Hepatocyte (in vitro differentiated cells): ENCODE results near the gene SLC16A2. TPM values are rescaled to one million over a fixed set of nuclear protein-coding genes. Genes with fewer than 3 reads are reported as not detected.

Experiments used
- DNase-seq: peaks from one replicate; pipeline ENCODE4 v3.0.0-alpha.2; 2016; ENCODE audit warnings: low spot score
- H2AFZ ChIP-seq: fragments of 200-600 bp; sonication (generic); 2 replicates; pipeline ENCODE4 v1.6.0; 2016; ENCODE audit warnings: antibody characterized with exemption, mild to moderate bottlenecking
- H3K27ac ChIP-seq: fragments of 200-600 bp; sonication (generic); 2 replicates; pipeline ENCODE4 v1.5.1; 2016; ENCODE audit warnings: mild to moderate bottlenecking
- H3K27me3 ChIP-seq: fragments of 200-600 bp; sonication (generic); 2 replicates; pipeline ENCODE4 v1.6.1; 2016
- H3K36me3 ChIP-seq: fragments of 200-600 bp; sonication (generic); replicated peaks from 2 replicates; pipeline ENCODE4 v1.5.1; 2016; ENCODE audit warnings: low read depth; ENCODE audit not compliant: insufficient read depth
- H3K4me1 ChIP-seq: fragments of 200-600 bp; sonication (generic); 2 replicates; pipeline ENCODE4 v1.5.1; 2016; ENCODE audit warnings: mild to moderate bottlenecking, moderate library complexity; ENCODE audit not compliant: insufficient read depth
- H3K4me2 ChIP-seq: fragments of 200-600 bp; sonication (generic); 2 replicates; pipeline ENCODE4 v1.6.0; 2016
- H3K4me3 ChIP-seq: fragments of 200-600 bp; sonication (generic); 2 replicates; pipeline ENCODE4 v1.5.1; 2016; ENCODE audit warnings: mild to moderate bottlenecking
- H3K79me2 ChIP-seq: fragments of 200-600 bp; sonication (generic); 2 replicates; pipeline ENCODE4 v1.6.0; 2017; ENCODE audit warnings: mild to moderate bottlenecking
- H3K9me2 ChIP-seq: fragments of 200-600 bp; sonication (generic); replicated peaks from 2 replicates; pipeline ENCODE4 v1.6.0; 2017; ENCODE audit warnings: mild to moderate bottlenecking; ENCODE audit not compliant: insufficient read depth
- H3K9me3 ChIP-seq: fragments of 200-600 bp; sonication (generic); 2 replicates; pipeline ENCODE4 v1.5.1; 2016; ENCODE audit warnings: low read depth, mild to moderate bottlenecking
- H4K20me1 ChIP-seq: fragments of 200-600 bp; sonication (generic); 2 replicates; pipeline ENCODE4 v1.6.0; 2016; ENCODE audit warnings: mild to moderate bottlenecking; ENCODE audit not compliant: insufficient read depth, poor library complexity, severe bottlenecking
- CTCF ChIP-seq: fragments of 200-600 bp; sonication (generic); IDR thresholded peaks from 2 replicates; pipeline ENCODE4 v1.5.1; 2016; ENCODE audit warnings: antibody characterized with exemption, mild to moderate bottlenecking; ENCODE audit not compliant: poor library complexity
- EZH2 ChIP-seq: fragments of 200-600 bp; sonication (generic); IDR thresholded peaks from 2 replicates; pipeline ENCODE4 v1.6.1; 2016; ENCODE audit warnings: antibody characterized with exemption, mild to moderate bottlenecking, borderline replicate concordance
- EZH2phosphoT487 ChIP-seq: fragments of 200-600 bp; sonication (generic); IDR thresholded peaks from one replicate; pipeline ENCODE4 v1.6.1; 2018; ENCODE audit warnings: antibody characterized with exemption, mild to moderate bottlenecking, low read depth, moderate library complexity; ENCODE audit not compliant: unreplicated experiment, severe bottlenecking
- WGBS: methylation state at CpG from one replicate; pipeline ENCODE4 v1.1.6; 2016; ENCODE audit warnings: low lambda C conversion rate; ENCODE audit errors: missing lambda C conversion rate; 5-methylcytosine and 5-hydroxymethylcytosine counted together
- polyA plus RNA-seq: library from polyadenylated mRNA; unstranded; fragments of >200 nt; fragmentation: Nextera tagmentation; extraction: Ambion mirVana; gene quantifications from 2 replicates; pipeline ENCODE4 v1.2.1, GENCODE V29; 2016
- total RNA-seq: library from RNA; depleted of rRNA; stranded (reverse); fragments of >200 nt; gene quantifications from 2 replicates; pipeline ENCODE4 v1.2.3, GENCODE V29; 2014

Gene SLC16A2
- total and polyA plus RNA-seq, 2 experiments from 2014 or later: 7.7 to 11.2 TPM

- Histone ChIP-seq H4K20me1 (no peaks in the 10 kb centered on the region), H3K9me3 (no peaks in the 10 kb centered on the region), H3K27me3 (no peaks in the 10 kb centered on the region), H3K79me2 (no peaks in the 10 kb centered on the region), H3K27ac (no peak overlapping the region), H3K4me1 (no peaks in the 10 kb centered on the region), H2AFZ (no peak overlapping the region), H3K36me3 (no peaks in the 10 kb centered on the region), H3K4me3 (no peak overlapping the region), H3K4me2 (no peak overlapping the region), H3K9me2 (no peaks in the 10 kb centered on the region)
- WGBS: 76% methylated on average over 8 of the region's 8 CpGs
- no peak for DNase-seq
- TF ChIP-seq EZH2 (no peak), CTCF (no peak), EZH2phosphoT487 (no peak)
These were observed 85.2 kb downstream of the SLC16A2 start for GRCh38 chrX:74506317-74507115.

GRCh38 chrX:74507191-74507590 is 85.9 kb downstream of the SLC16A2 start:
- Histone ChIP-seq H3K27ac (no peak overlapping the region), H3K4me1 (no peaks in the 10 kb centered on the region), H3K27me3 (no peaks in the 10 kb centered on the region), H3K4me3 (no peak overlapping the region), H3K4me2 (no peak overlapping the region), H4K20me1 (no peaks in the 10 kb centered on the region), H3K9me2 (no peaks in the 10 kb centered on the region), H2AFZ (no peak overlapping the region), H3K79me2 (no peaks in the 10 kb centered on the region), H3K36me3 (no peaks in the 10 kb centered on the region), H3K9me3 (no peaks in the 10 kb centered on the region)
- WGBS: 91% methylated on average over 4 of the region's 4 CpGs
- DNase-seq: no peak
- TF ChIP-seq EZH2phosphoT487 (no peak), CTCF (no peak), EZH2 (no peak)

GRCh38 chrX:74509989-74510388 is 88.7 kb downstream of the SLC16A2 start:
- TF ChIP-seq EZH2phosphoT487 (no peak), EZH2 (no peak), CTCF (no peak)
- Histone ChIP-seq H3K4me3 (no peak overlapping the region), H4K20me1 (no peaks in the 10 kb centered on the region), H3K79me2 (no peaks in the 10 kb centered on the region), H3K36me3 (no peaks in the 10 kb centered on the region), H3K27ac (no peak overlapping the region), H3K9me2 (no peaks in the 10 kb centered on the region), H3K27me3 (no peaks in the 10 kb centered on the region), H3K9me3 (no peaks in the 10 kb centered on the region), H3K4me2 (no peak overlapping the region), H3K4me1 (no peaks in the 10 kb centered on the region), H2AFZ (no peak overlapping the region)
- no peak for DNase-seq

- Histone ChIP-seq H3K27me3 (no peaks in the 10 kb centered on the region), H3K79me2 (no peaks in the 10 kb centered on the region), H3K4me1 (no peaks in the 10 kb centered on the region), H3K9me2 (no peaks in the 10 kb centered on the region), H3K4me2 (no peak overlapping the region), H3K36me3 (no peaks in the 10 kb centered on the region), H2AFZ (no peak overlapping the region), H3K4me3 (no peak overlapping the region), H3K27ac (no peak overlapping the region), H3K9me3 (no peaks in the 10 kb centered on the region), H4K20me1 (no peaks in the 10 kb centered on the region)
- DNase-seq: no peak
- TF ChIP-seq CTCF (no peak), EZH2phosphoT487 (no peak), EZH2 (no peak)
These were observed 89.1 kb downstream of the SLC16A2 start for GRCh38 chrX:74510401-74510800.
